HFFc6 (cell line): Measurements from ENCODE around the gene ATP2A2. TPM values are rescaled to one million over a fixed set of nuclear protein-coding genes. Genes with fewer than 3 reads are reported as not detected.
A peak's percentile ranks its signal among the peaks of the same experiment; 100 is the strongest.

Experiments
- DNase-seq: peaks from one replicate; pipeline ENCODE4 v3.0.0-alpha.2; 2018
- H3K27ac Mint-ChIP-seq: 2 replicates; pipeline ENCODE4 v1.8.0; 2020; ENCODE audit warnings: mild to moderate bottlenecking, mixed read lengths
- H3K27me3 Mint-ChIP-seq: 2 replicates; pipeline ENCODE4 v1.8.0; 2021; ENCODE audit warnings: mild to moderate bottlenecking, moderate library complexity, mixed read lengths; ENCODE audit not compliant: insufficient read depth
- H3K36me3 Mint-ChIP-seq: 2 replicates; pipeline ENCODE4 v1.8.0; 2021; ENCODE audit warnings: low read depth, mixed read lengths
- H3K4me1 Mint-ChIP-seq: 2 replicates; pipeline ENCODE4 v1.8.0; 2020; ENCODE audit warnings: low read depth, mixed read lengths
- H3K4me3 Mint-ChIP-seq: 2 replicates; pipeline ENCODE4 v1.8.0; 2020; ENCODE audit warnings: mild to moderate bottlenecking, moderate library complexity, mixed read lengths
- H3K9me3 Mint-ChIP-seq: 2 replicates; pipeline ENCODE4 v1.8.0; 2020; ENCODE audit warnings: mild to moderate bottlenecking, mixed read lengths
- CTCF ChIP-seq: fragments of 200-600 bp; sonication (generic); IDR thresholded peaks from 2 replicates; pipeline ENCODE4 v1.5.0; 2021; ENCODE audit warnings: antibody characterized with exemption, mild to moderate bottlenecking
- long read RNA-seq: library from polyadenylated mRNA; unstranded; transcript quantifications from one replicate; pipeline ENCODE4 v2.0.0, GENCODE V29; 2019
- total RNA-seq, 6 experiments: library from RNA; stranded (reverse); fragmentation: NEBNext Ultra II Directional; extraction: Animal tissue kit (Norgen Biotek cat#: 25700); gene quantifications; 2 replicates in 1 of 6; 3 replicates in 5 of 6; pipeline ENCODE4 v1.2.3, GENCODE V29; 2021

ATP2A2 gene
- 100 to 1,000 TPM; 254 to 286 (median 267) TPM for total RNA-seq
- long read RNA-seq, partial matches to known transcripts, result 5 of 15 reads
- long read RNA-seq, other reads (novel, unspliced or antisense), result 10 of 15 reads

- H3K27ac Mint-ChIP-seq, result peak within 1 kb of the TSS; percentile 90
- peak; percentile 79 for DNase-seq
- peak within 1 kb of the TSS; percentile 97 for H3K4me3 Mint-ChIP-seq
- 0 out of 2 replicates have a peak, but pooled peaks have one; percentile 13 for TF ChIP-seq CTCF
- no peaks in the 10 kb centered on the region; the same call in 1 of the 2 replicates for H3K27me3 Mint-ChIP-seq
- peaks cover 42% of the 10 kb centered on the region for H3K4me1 Mint-ChIP-seq
- H3K36me3 Mint-ChIP-seq, result peaks cover 40% of the 10 kb centered on the region
- H3K9me3 Mint-ChIP-seq, result no peaks in the 10 kb centered on the region
These were observed at the start of gene ATP2A2 for GRCh38 chr12:110280779-110281548. ATP2A2 (plus strand) TSS chr12:110281247; CDS start chr12:110281790, 543 bp downstream.

GRCh38 chr12:110233212-110233903 lies 47.7 kb upstream of the ATP2A2 start:
- H3K4me3 Mint-ChIP-seq, result no peak overlapping the region
- no peak overlapping the region for H3K27ac Mint-ChIP-seq
- no peaks in the 10 kb centered on the region; the same call in 1 of the 2 replicates for H3K27me3 Mint-ChIP-seq

GRCh38 chr12:110234331-110234751 lies 46.7 kb upstream of the ATP2A2 start:
- no peaks in the 10 kb centered on the region for H3K36me3 Mint-ChIP-seq
- no peak for DNase-seq
- H3K4me1 Mint-ChIP-seq, result no peaks in the 10 kb centered on the region
- H3K27me3 Mint-ChIP-seq, result no peaks in the 10 kb centered on the region; the same call in 1 of the 2 replicates
- no peak overlapping the region for H3K4me3 Mint-ChIP-seq
- H3K27ac Mint-ChIP-seq, result no peak overlapping the region
- no peak for TF ChIP-seq CTCF
- no peaks in the 10 kb centered on the region for H3K9me3 Mint-ChIP-seq

More at GRCh38 chr12:110233212-110233903, 47.7 kb upstream of the ATP2A2 start:
- H3K9me3 Mint-ChIP-seq, result no peaks in the 10 kb centered on the region
- H3K4me1 Mint-ChIP-seq, result no peaks in the 10 kb centered on the region
- H3K36me3 Mint-ChIP-seq, result no peaks in the 10 kb centered on the region
- no peak for TF ChIP-seq CTCF
- DNase-seq, result no peak

GRCh38 chr12:110234755-110235154 lies 46.3 kb upstream of the ATP2A2 start:
- Mint-ChIP-seq H3K36me3 (no peaks in the 10 kb centered on the region), H3K4me1 (peaks cover 2% of the 10 kb centered on the region), H3K27ac (no peak overlapping the region), H3K9me3 (no peaks in the 10 kb centered on the region), H3K4me3 (no peak overlapping the region), H3K27me3 (no peaks in the 10 kb centered on the region; the same call in 1 of the 2 replicates)
- no peak for TF ChIP-seq CTCF
- no peak for DNase-seq

GRCh38 chr12:110235383-110235782 lies 45.7 kb upstream of the ATP2A2 start:
- peaks cover 8% of the 10 kb centered on the region for H3K4me1 Mint-ChIP-seq
- no peak overlapping the region for H3K4me3 Mint-ChIP-seq
- no peaks in the 10 kb centered on the region; the same call in 1 of the 2 replicates for H3K27me3 Mint-ChIP-seq
- no peak for TF ChIP-seq CTCF
- H3K9me3 Mint-ChIP-seq, result no peaks in the 10 kb centered on the region
- no peak for DNase-seq
- H3K27ac Mint-ChIP-seq, result no peak overlapping the region
- no peaks in the 10 kb centered on the region for H3K36me3 Mint-ChIP-seq
